ENCODE data around the gene CA10. TPM values are rescaled to one million over a fixed set of nuclear protein-coding genes. Genes with fewer than 3 reads are reported as not detected.

The CA10 gene
- total RNA-seq, 2 experiments from 2014 or later, result not detected

DNA sequence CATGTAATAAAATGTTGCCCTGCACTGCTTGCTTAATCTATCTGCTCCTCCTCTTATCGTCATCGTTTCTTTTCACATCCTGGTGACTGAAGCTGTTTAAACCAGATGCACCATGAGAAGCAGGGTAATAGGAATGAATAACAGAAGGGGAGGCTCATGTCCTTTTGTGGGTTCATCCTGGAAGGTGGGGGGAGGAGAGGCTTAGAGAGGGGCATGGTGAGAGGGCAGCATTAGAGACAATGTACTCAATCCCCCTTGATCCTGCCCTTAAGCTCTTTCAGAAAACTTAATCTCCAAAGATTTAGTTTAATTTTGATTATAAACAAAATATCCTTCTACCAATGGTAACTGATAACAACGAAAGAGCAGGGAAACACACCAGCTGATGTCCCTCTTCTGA, 248.5 kb downstream of the CA10 start:
- CTCF ChIA-PET, result no interaction called here
- Histone ChIP-seq H3K4me3 (ENCODE audit: low read length) (no peak overlapping the region), H3K36me3 (ENCODE audit: insufficient read depth, low read length) (no peaks in the 10 kb centered on the region), H3K27me3 (ENCODE audit: control insufficient read depth in 1 of 2, insufficient read depth in 2 of 2, low read length in 2 of 2) (no peaks in the 10 kb centered on the region), H3K4me1 (ENCODE audit: insufficient read depth, low read length) (no peaks in the 10 kb centered on the region), H3K27ac (ENCODE audit: low read depth in 1 of 2, low read length in 2 of 2) (no peak overlapping the region), H3K9me3 (ENCODE audit: control insufficient read depth in 1 of 2, insufficient read depth in 1 of 2, low read length in 2 of 2) (no peaks in the 10 kb centered on the region)
- Mint-ChIP-seq H3K27ac (no peak overlapping the region), H3K4me1 (ENCODE audit: low read depth) (no peaks in the 10 kb centered on the region), H3K27me3 (peaks cover 9% of the 10 kb centered on the region), H3K9me3 (no peaks in the 10 kb centered on the region), H3K36me3 (ENCODE audit: low read depth) (no peaks in the 10 kb centered on the region), H3K4me3 (no peak overlapping the region)
- intact Hi-C loops (cut with DNase I, micrococcal nuclease), result loop anchor here in 1 of 2 experiments (10.0 kb wide), 1 partner anchor 55 kb away; no protein-coding TSS in a partner anchor
- TF ChIP-seq, protein P1, sequence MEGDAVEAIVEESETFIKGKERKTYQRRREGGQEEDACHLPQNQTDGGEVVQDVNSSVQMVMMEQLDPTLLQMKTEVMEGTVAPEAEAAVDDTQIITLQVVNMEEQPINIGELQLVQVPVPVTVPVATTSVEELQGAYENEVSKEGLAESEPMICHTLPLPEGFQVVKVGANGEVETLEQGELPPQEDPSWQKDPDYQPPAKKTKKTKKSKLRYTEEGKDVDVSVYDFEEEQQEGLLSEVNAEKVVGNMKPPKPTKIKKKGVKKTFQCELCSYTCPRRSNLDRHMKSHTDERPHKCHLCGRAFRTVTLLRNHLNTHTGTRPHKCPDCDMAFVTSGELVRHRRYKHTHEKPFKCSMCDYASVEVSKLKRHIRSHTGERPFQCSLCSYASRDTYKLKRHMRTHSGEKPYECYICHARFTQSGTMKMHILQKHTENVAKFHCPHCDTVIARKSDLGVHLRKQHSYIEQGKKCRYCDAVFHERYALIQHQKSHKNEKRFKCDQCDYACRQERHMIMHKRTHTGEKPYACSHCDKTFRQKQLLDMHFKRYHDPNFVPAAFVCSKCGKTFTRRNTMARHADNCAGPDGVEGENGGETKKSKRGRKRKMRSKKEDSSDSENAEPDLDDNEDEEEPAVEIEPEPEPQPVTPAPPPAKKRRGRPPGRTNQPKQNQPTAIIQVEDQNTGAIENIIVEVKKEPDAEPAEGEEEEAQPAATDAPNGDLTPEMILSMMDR (IDR thresholded peaks at IDR 0.05), result no peak
- DNase-seq (no peak), ATAC-seq (ENCODE audit: poor library complexity) (no peak)
- POLR2A ChIA-PET, result no interaction called here

GRCh38 chr17:51908841-51909537, 249.5 kb downstream of the CA10 start:
- TF ChIP-seq, protein P1 (IDR thresholded peaks at IDR 0.05), result no peak
- Mint-ChIP-seq H3K9me3 (no peaks in the 10 kb centered on the region), H3K27ac (no peak overlapping the region), H3K36me3 (ENCODE audit: low read depth) (no peaks in the 10 kb centered on the region), H3K27me3 (peaks cover 9% of the 10 kb centered on the region), H3K4me3 (no peak overlapping the region), H3K4me1 (ENCODE audit: low read depth) (no peaks in the 10 kb centered on the region)
- ATAC-seq (ENCODE audit: poor library complexity), result no peak
- intact Hi-C loops (cut with DNase I, micrococcal nuclease), result no loop called here
- CTCF ChIA-PET, result no interaction called here
- POLR2A ChIA-PET, result no interaction called here
- no peak for DNase-seq
- no peaks in the 10 kb centered on the region for H3K36me3 ChIP-seq (ENCODE audit: insufficient read depth, low read length)
- H3K9me3 ChIP-seq (ENCODE audit: control insufficient read depth in 1 of 2, insufficient read depth in 1 of 2, low read length in 2 of 2), result no peaks in the 10 kb centered on the region
- H3K4me1 ChIP-seq (ENCODE audit: insufficient read depth, low read length), result no peaks in the 10 kb centered on the region
- no peaks in the 10 kb centered on the region for H3K27me3 ChIP-seq (ENCODE audit: control insufficient read depth in 1 of 2, insufficient read depth in 2 of 2, low read length in 2 of 2)
- no peak overlapping the region for H3K27ac ChIP-seq (ENCODE audit: low read depth in 1 of 2, low read length in 2 of 2)
- H3K4me3 ChIP-seq (ENCODE audit: low read length), result no peak overlapping the region

- no peak overlapping the region for H3K4me3 ChIP-seq (ENCODE audit: low read length)
- intact Hi-C loops (cut with DNase I, micrococcal nuclease), result no loop called here
- ATAC-seq (ENCODE audit: poor library complexity) (no peak), DNase-seq (no peak)
- POLR2A ChIA-PET, result no interaction called here
- TF ChIP-seq, protein P1 (IDR thresholded peaks at IDR 0.05), result no peak
- H3K36me3 ChIP-seq (ENCODE audit: insufficient read depth, low read length), result no peaks in the 10 kb centered on the region
- no peak overlapping the region for H3K4me3 Mint-ChIP-seq
- no peaks in the 10 kb centered on the region for H3K27me3 ChIP-seq (ENCODE audit: control insufficient read depth in 1 of 2, insufficient read depth in 2 of 2, low read length in 2 of 2)
- no peaks in the 10 kb centered on the region for H3K4me1 ChIP-seq (ENCODE audit: insufficient read depth, low read length)
- H3K27ac ChIP-seq (ENCODE audit: low read depth in 1 of 2, low read length in 2 of 2), result no peak overlapping the region
- no peaks in the 10 kb centered on the region for H3K9me3 ChIP-seq (ENCODE audit: control insufficient read depth in 1 of 2, insufficient read depth in 1 of 2, low read length in 2 of 2)
- no peak overlapping the region for H3K27ac Mint-ChIP-seq
- H3K36me3 Mint-ChIP-seq (ENCODE audit: low read depth), result no peaks in the 10 kb centered on the region
- no peaks in the 10 kb centered on the region for H3K9me3 Mint-ChIP-seq
- CTCF ChIA-PET, result no interaction called here
- H3K4me1 Mint-ChIP-seq (ENCODE audit: low read depth), result no peaks in the 10 kb centered on the region
- no peaks in the 10 kb centered on the region for H3K27me3 Mint-ChIP-seq
Measured at GRCh38 chr17:51907041-51907440, 251.5 kb downstream of the CA10 start.
